ENCODE measurements around the gene POM121L2.

POM121L2 gene

GRCh38 chr6:27295301-27296079 is 16.6 kb downstream of the POM121L2 start:
- Histone ChIP-seq H3K36me3 (ENCODE audit: control insufficient read depth in 2 of 2, insufficient read depth in 2 of 2, low read length in 2 of 2) (no peaks in the 10 kb centered on the region), H3K27me3 (ENCODE audit: control insufficient read depth in 2 of 2, insufficient read depth in 2 of 2, low read length in 2 of 2) (peaks cover 58 to 60% of the 10 kb centered on the region in 2 donors), H3K9ac (ENCODE audit: low read depth in 1 of 2, low read length in 2 of 2) (no peak overlapping the region), H3K4me3 (ENCODE audit: low read length in 2 of 2) (no peak overlapping the region), H3K4me1 (ENCODE audit: control insufficient read depth in 2 of 2, insufficient read depth in 2 of 2, low read length in 2 of 2) (no peaks in the 10 kb centered on the region), H3K9me3 (ENCODE audit: control insufficient read depth in 2 of 2, low read length in 2 of 2) (no peaks in the 10 kb centered on the region), H3K27ac (ENCODE audit: low read depth in 2 of 2, low read length in 2 of 2) (no peak overlapping the region)

GRCh38 chr6:27294409-27294808 is 17.7 kb downstream of the POM121L2 start:
- Histone ChIP-seq H3K4me1 (ENCODE audit: control insufficient read depth in 2 of 2, insufficient read depth in 2 of 2, low read length in 2 of 2) (no peaks in the 10 kb centered on the region), H3K27ac (ENCODE audit: low read depth in 2 of 2, low read length in 2 of 2) (no peak overlapping the region), H3K9me3 (ENCODE audit: control insufficient read depth in 2 of 2, low read length in 2 of 2) (no peaks in the 10 kb centered on the region), H3K27me3 (ENCODE audit: control insufficient read depth in 2 of 2, insufficient read depth in 2 of 2, low read length in 2 of 2) (peaks cover 69 to 71% of the 10 kb centered on the region in 2 donors), H3K36me3 (ENCODE audit: control insufficient read depth in 2 of 2, insufficient read depth in 2 of 2, low read length in 2 of 2) (no peaks in the 10 kb centered on the region), H3K9ac (ENCODE audit: low read depth in 1 of 2, low read length in 2 of 2) (no peak overlapping the region), H3K4me3 (ENCODE audit: low read length in 2 of 2) (no peak overlapping the region)

GRCh38 chr6:27293436-27294098 is 18.5 kb downstream of the POM121L2 start:
- no peaks in the 10 kb centered on the region for H3K9me3 ChIP-seq (ENCODE audit: control insufficient read depth in 2 of 2, low read length in 2 of 2)
- H3K27ac ChIP-seq (ENCODE audit: low read depth in 2 of 2, low read length in 2 of 2): no peak overlapping the region
- peaks cover 76 to 79% of the 10 kb centered on the region in 2 donors for H3K27me3 ChIP-seq (ENCODE audit: control insufficient read depth in 2 of 2, insufficient read depth in 2 of 2, low read length in 2 of 2)
- no peaks in the 10 kb centered on the region for H3K4me1 ChIP-seq (ENCODE audit: control insufficient read depth in 2 of 2, insufficient read depth in 2 of 2, low read length in 2 of 2)
- no peak overlapping the region for H3K4me3 ChIP-seq (ENCODE audit: low read length in 2 of 2)
- no peak overlapping the region for H3K9ac ChIP-seq (ENCODE audit: low read depth in 1 of 2, low read length in 2 of 2)
- H3K36me3 ChIP-seq (ENCODE audit: control insufficient read depth in 2 of 2, insufficient read depth in 2 of 2, low read length in 2 of 2): no peaks in the 10 kb centered on the region

- H3K4me1 ChIP-seq (ENCODE audit: control insufficient read depth in 2 of 2, insufficient read depth in 2 of 2, low read length in 2 of 2): no peaks in the 10 kb centered on the region
- no peak overlapping the region for H3K27ac ChIP-seq (ENCODE audit: low read depth in 2 of 2, low read length in 2 of 2)
- peaks cover 75 to 79% of the 10 kb centered on the region in 2 donors for H3K27me3 ChIP-seq (ENCODE audit: control insufficient read depth in 2 of 2, insufficient read depth in 2 of 2, low read length in 2 of 2)
- no peak overlapping the region for H3K4me3 ChIP-seq (ENCODE audit: low read length in 2 of 2)
- no peaks in the 10 kb centered on the region for H3K9me3 ChIP-seq (ENCODE audit: control insufficient read depth in 2 of 2, low read length in 2 of 2)
- H3K36me3 ChIP-seq (ENCODE audit: control insufficient read depth in 2 of 2, insufficient read depth in 2 of 2, low read length in 2 of 2): no peaks in the 10 kb centered on the region
- H3K9ac ChIP-seq (ENCODE audit: low read depth in 1 of 2, low read length in 2 of 2): no peak overlapping the region
Measured at GRCh38 chr6:27290850-27291208, 21.2 kb downstream of the POM121L2 start.

- no peaks in the 10 kb centered on the region for H3K4me1 ChIP-seq (ENCODE audit: control insufficient read depth in 2 of 2, insufficient read depth in 2 of 2, low read length in 2 of 2)
- no peaks in the 10 kb centered on the region for H3K36me3 ChIP-seq (ENCODE audit: control insufficient read depth in 2 of 2, insufficient read depth in 2 of 2, low read length in 2 of 2)
- peaks cover 73 to 77% of the 10 kb centered on the region in 2 donors for H3K27me3 ChIP-seq (ENCODE audit: control insufficient read depth in 2 of 2, insufficient read depth in 2 of 2, low read length in 2 of 2)
- H3K4me3 ChIP-seq (ENCODE audit: low read length in 2 of 2): no peak overlapping the region
- no peaks in the 10 kb centered on the region for H3K9me3 ChIP-seq (ENCODE audit: control insufficient read depth in 2 of 2, low read length in 2 of 2)
- H3K27ac ChIP-seq (ENCODE audit: low read depth in 2 of 2, low read length in 2 of 2): no peak overlapping the region
- no peak overlapping the region for H3K9ac ChIP-seq (ENCODE audit: low read depth in 1 of 2, low read length in 2 of 2)
Measured at GRCh38 chr6:27290065-27290849, 21.8 kb downstream of the POM121L2 start.

- Histone ChIP-seq H3K4me1 (ENCODE audit: control insufficient read depth in 2 of 2, insufficient read depth in 2 of 2, low read length in 2 of 2) (no peaks in the 10 kb centered on the region), H3K9ac (ENCODE audit: low read depth in 1 of 2, low read length in 2 of 2) (no peak overlapping the region), H3K27me3 (ENCODE audit: control insufficient read depth in 2 of 2, insufficient read depth in 2 of 2, low read length in 2 of 2) (peaks cover 64 to 75% of the 10 kb centered on the region in 2 donors), H3K27ac (ENCODE audit: low read depth in 2 of 2, low read length in 2 of 2) (no peak overlapping the region), H3K9me3 (ENCODE audit: control insufficient read depth in 2 of 2, low read length in 2 of 2) (peaks cover 0 to under 1% of the 10 kb centered on the region in 2 donors), H3K36me3 (ENCODE audit: control insufficient read depth in 2 of 2, insufficient read depth in 2 of 2, low read length in 2 of 2) (no peaks in the 10 kb centered on the region), H3K4me3 (ENCODE audit: low read length in 2 of 2) (no peak overlapping the region)
Measured at GRCh38 chr6:27288136-27289044, 23.7 kb downstream of the POM121L2 start.

GRCh38 chr6:27287751-27288135 is 24.3 kb downstream of the POM121L2 start:
- peaks cover 3 to 7% of the 10 kb centered on the region in 2 donors for H3K9me3 ChIP-seq (ENCODE audit: control insufficient read depth in 2 of 2, low read length in 2 of 2)
- peaks cover 64 to 74% of the 10 kb centered on the region in 2 donors for H3K27me3 ChIP-seq (ENCODE audit: control insufficient read depth in 2 of 2, insufficient read depth in 2 of 2, low read length in 2 of 2)
- no peaks in the 10 kb centered on the region for H3K36me3 ChIP-seq (ENCODE audit: control insufficient read depth in 2 of 2, insufficient read depth in 2 of 2, low read length in 2 of 2)
- no peak overlapping the region for H3K9ac ChIP-seq (ENCODE audit: low read depth in 1 of 2, low read length in 2 of 2)
- H3K4me1 ChIP-seq (ENCODE audit: control insufficient read depth in 2 of 2, insufficient read depth in 2 of 2, low read length in 2 of 2): no peaks in the 10 kb centered on the region
- H3K4me3 ChIP-seq (ENCODE audit: low read length in 2 of 2): no peak overlapping the region
- no peak overlapping the region for H3K27ac ChIP-seq (ENCODE audit: low read depth in 2 of 2, low read length in 2 of 2)

- H3K27me3 ChIP-seq (ENCODE audit: control insufficient read depth in 2 of 2, insufficient read depth in 2 of 2, low read length in 2 of 2): peaks cover 64 to 78% of the 10 kb centered on the region in 2 donors
- H3K27ac ChIP-seq (ENCODE audit: low read depth in 2 of 2, low read length in 2 of 2): no peak overlapping the region
- H3K9me3 ChIP-seq (ENCODE audit: control insufficient read depth in 2 of 2, low read length in 2 of 2): peaks cover 3 to 8% of the 10 kb centered on the region in 2 donors
- H3K36me3 ChIP-seq (ENCODE audit: control insufficient read depth in 2 of 2, insufficient read depth in 2 of 2, low read length in 2 of 2): no peaks in the 10 kb centered on the region
- no peak overlapping the region for H3K4me3 ChIP-seq (ENCODE audit: low read length in 2 of 2)
- no peaks in the 10 kb centered on the region for H3K4me1 ChIP-seq (ENCODE audit: control insufficient read depth in 2 of 2, insufficient read depth in 2 of 2, low read length in 2 of 2)
- no peak overlapping the region for H3K9ac ChIP-seq (ENCODE audit: low read depth in 1 of 2, low read length in 2 of 2)
Measured at GRCh38 chr6:27286141-27286540, 25.9 kb downstream of the POM121L2 start.

- H3K4me3 ChIP-seq (ENCODE audit: low read length in 2 of 2): no peak overlapping the region
- H3K9ac ChIP-seq (ENCODE audit: low read depth in 1 of 2, low read length in 2 of 2): no peak overlapping the region
- no peak overlapping the region for H3K27ac ChIP-seq (ENCODE audit: low read depth in 2 of 2, low read length in 2 of 2)
- no peaks in the 10 kb centered on the region for H3K36me3 ChIP-seq (ENCODE audit: control insufficient read depth in 2 of 2, insufficient read depth in 2 of 2, low read length in 2 of 2)
- no peaks in the 10 kb centered on the region for H3K4me1 ChIP-seq (ENCODE audit: control insufficient read depth in 2 of 2, insufficient read depth in 2 of 2, low read length in 2 of 2)
- peaks cover 56 to 69% of the 10 kb centered on the region in 2 donors for H3K27me3 ChIP-seq (ENCODE audit: control insufficient read depth in 2 of 2, insufficient read depth in 2 of 2, low read length in 2 of 2)
- peaks cover 3 to 8% of the 10 kb centered on the region in 2 donors for H3K9me3 ChIP-seq (ENCODE audit: control insufficient read depth in 2 of 2, low read length in 2 of 2)
Measured at GRCh38 chr6:27283279-27283678, 28.8 kb downstream of the POM121L2 start.

Measured in mucosa of rectum (tissue), 2 donors.